HepG2 (cell line): ENCODE results near the gene KAZN. TPM values are rescaled to one million over a fixed set of nuclear protein-coding genes. Genes with fewer than 3 reads are reported as not detected.

ENCODE experiments used
- ATAC-seq: fragments of 200-7000 bp; cut with Tn5 transposase; 3 replicates; pipeline ENCODE4 v1.9.1; 2020; ENCODE audit warnings: mild to moderate bottlenecking, moderate library complexity
- BruUV-seq: library from RNA; stranded (reverse); fragments of 400-500 nt; replicated peaks from 2 replicates; lab custom pipeline; 2021; lab: Mats Ljungman, UMichigan
- CTCF ChIA-PET: fragments of 300-600 bp; formaldehyde crosslinking; extraction: SDS; loops from one replicate; lab custom pipeline; 2021; ENCODE audit warnings: low total read pairs, inconsistent platforms, low intra/inter-chr PET ratio; lab: Yijun Ruan, JAX
- POLR2A ChIA-PET: fragments of 350-600 bp; sonication (Branson Sonifier 250); formaldehyde crosslinking; loops from one replicate; lab custom pipeline; 2020; ENCODE audit warnings: antibody characterized with exemption, inconsistent platforms; lab: Yijun Ruan, JAX
- DNase-seq: peaks from one replicate; pipeline ENCODE4 v3.0.0-alpha.2; 2015; ENCODE audit warnings: low spot score
- FAIRE-seq: peaks from 3 replicates; lab custom pipeline; 2011; peaks lifted over from hg19 to GRCh38; lab: Jason Lieb, UNC
- H2AFZ ChIP-seq: one replicate; pipeline ENCODE4 v1.6.1; 2011; ENCODE audit warnings: low read length, inconsistent platforms
- H3K27ac ChIP-seq: fragments of 300-600 bp; 3 replicates; pipeline ENCODE4 v1.8.0; 2011; ENCODE audit warnings: mixed run types, mild to moderate bottlenecking, mixed read lengths, low read length, inconsistent platforms; ENCODE audit not compliant: insufficient read depth; ENCODE audit errors: extremely low read length
- H3K27me3 ChIP-seq, 2 experiments: fragments of 200-600 bp in 1 of 2; 2 replicates in 1 of 2; 3 replicates in 1 of 2; pipeline versions ENCODE4 v1.6.0 to v1.8.0; 2011; ENCODE audit warnings: low read length in 2 of 2, mild to moderate bottlenecking in 2 of 2, moderate library complexity in 2 of 2, inconsistent platforms in 1 of 2; ENCODE audit not compliant: insufficient read depth in 2 of 2, control insufficient read depth in 1 of 2
- H3K36me3 ChIP-seq, 2 experiments: fragments of 200-600 bp in 1 of 2; replicated peaks in 1 of 2; 2 replicates in 1 of 2; 3 replicates in 1 of 2; pipeline versions ENCODE4 v1.5.1 to v1.8.0; 2011; ENCODE audit warnings: low read length in 2 of 2, inconsistent platforms in 1 of 2; ENCODE audit not compliant: insufficient read depth in 2 of 2, control insufficient read depth in 1 of 2
- H3K4me1 ChIP-seq: 2 replicates; pipeline ENCODE4 v1.5.1; 2012; ENCODE audit warnings: low read length, inconsistent platforms; ENCODE audit not compliant: insufficient read depth
- H3K4me2 ChIP-seq: 2 replicates; pipeline ENCODE4 v1.6.0; 2011; ENCODE audit warnings: low read depth, low read length, inconsistent platforms
- H3K4me3 ChIP-seq, 3 experiments: fragments of 200-600 bp in 1 of 3; sonication (generic), shearing (Covaris generic) in 1 of 3; replicated peaks in 1 of 3; 2 replicates each; pipeline ENCODE4 v1.5.1; 2011 to 2016; ENCODE audit warnings: low read length in 3 of 3, inconsistent platforms in 2 of 3, low read depth in 2 of 3, mild to moderate bottlenecking in 2 of 3, control low read depth in 1 of 3, mixed read lengths in 1 of 3; ENCODE audit not compliant: insufficient read depth in 1 of 3
- H3K79me2 ChIP-seq: one replicate; pipeline ENCODE4 v1.6.1; 2011; ENCODE audit warnings: low read length, inconsistent platforms; ENCODE audit not compliant: insufficient read depth
- H3K9ac ChIP-seq: 2 replicates; pipeline ENCODE4 v1.6.0; 2011; ENCODE audit warnings: mild to moderate bottlenecking, low read depth, low read length, inconsistent platforms; ENCODE audit not compliant: insufficient read depth
- H3K9me3 ChIP-seq: 2 replicates; pipeline ENCODE4 v1.5.1; 2012; ENCODE audit warnings: mild to moderate bottlenecking, low read length
- H4K20me1 ChIP-seq: 2 replicates; pipeline ENCODE4 v1.6.0; 2011; ENCODE audit warnings: inconsistent platforms, mild to moderate bottlenecking, low read length, moderate library complexity; ENCODE audit not compliant: insufficient read depth
- ARNT2 ChIP-seq: sonication (generic); formaldehyde crosslinking; IDR thresholded peaks from 2 replicates; pipeline ENCODE4 v1.8.0; 2022; ENCODE audit warnings: mild to moderate bottlenecking, low read depth, missing genetic modification reagents, moderate library complexity
- BCL6 ChIP-seq: IDR thresholded peaks from 2 replicates; pipeline ENCODE4 v1.6.1; 2016; ENCODE audit warnings: missing genetic modification reagents, missing compliant biosample characterization
- GFI1 ChIP-seq: sonication (generic); formaldehyde crosslinking; IDR thresholded peaks from 2 replicates; pipeline ENCODE4 v1.5.0; 2020; ENCODE audit warnings: missing genetic modification reagents, mild to moderate bottlenecking, borderline replicate concordance
- HNRNPLL ChIP-seq: fragments of 200-400 bp; formaldehyde crosslinking; IDR thresholded peaks from 2 replicates; pipeline ENCODE4 v1.6.1; 2017; ENCODE audit warnings: mild to moderate bottlenecking, low read depth, low read length; ENCODE audit not compliant: poor library complexity, severe bottlenecking
- KDM2A ChIP-seq: sonication (generic); formaldehyde crosslinking; IDR thresholded peaks from 2 replicates; pipeline ENCODE4 v1.4.0; 2020; ENCODE audit warnings: low read depth, missing genetic modification reagents, borderline replicate concordance
- KDM4B ChIP-seq: sonication (generic); formaldehyde crosslinking; IDR thresholded peaks from 2 replicates; pipeline ENCODE4 v1.4.0; 2020; ENCODE audit warnings: missing genetic modification reagents
- SOX5 ChIP-seq: IDR thresholded peaks from 2 replicates; pipeline ENCODE4 v1.6.1; 2016; ENCODE audit warnings: borderline replicate concordance
- SOX6 ChIP-seq, 2 experiments: fragments of 450-650 bp in 1 of 2; sonication (generic) in 1 of 2; formaldehyde crosslinking in 1 of 2; IDR thresholded peaks; 2 replicates each; pipeline versions ENCODE4 v1.4.0 to v1.6.1; 2017 to 2020; ENCODE audit warnings: antibody characterized with exemption in 1 of 2, mild to moderate bottlenecking in 1 of 2, missing genetic modification reagents in 1 of 2
- SP5 ChIP-seq: IDR thresholded peaks from 2 replicates; pipeline ENCODE4 v1.6.1; 2016; ENCODE audit warnings: low read depth, borderline replicate concordance
- ZBTB38 ChIP-seq: sonication (generic); formaldehyde crosslinking; IDR thresholded peaks from 2 replicates; pipeline ENCODE4 v1.5.1; 2020; ENCODE audit warnings: mild to moderate bottlenecking, missing genetic modification reagents
- ZKSCAN5 ChIP-seq: sonication (generic); formaldehyde crosslinking; IDR thresholded peaks from 2 replicates; pipeline ENCODE4 v1.5.1; 2020; ENCODE audit warnings: mild to moderate bottlenecking, missing genetic modification reagents
- ZNF225 ChIP-seq: sonication (generic); formaldehyde crosslinking; IDR thresholded peaks from 2 replicates; pipeline ENCODE4 v1.4.0; 2020; ENCODE audit warnings: mild to moderate bottlenecking, missing genetic modification reagents
- ZNF687 ChIP-seq: sonication (generic); formaldehyde crosslinking; IDR thresholded peaks from 2 replicates; pipeline ENCODE4 v1.5.1; 2020; ENCODE audit warnings: mild to moderate bottlenecking, missing genetic modification reagents, moderate library complexity
- ZNF747 ChIP-seq: sonication (generic); formaldehyde crosslinking; IDR thresholded peaks from 2 replicates; pipeline ENCODE4 v1.8.1; 2023; ENCODE audit warnings: missing genetic modification reagents, mild to moderate bottlenecking, borderline replicate concordance
- whole genome bisulfite sequencing: methylation state at CpG from one replicate; pipeline ENCODE4 v1.1.6; 2017; ENCODE audit warnings: low lambda C conversion rate; 5-methylcytosine and 5-hydroxymethylcytosine counted together
- in situ Hi-C: cut with HindIII; loops from 2 replicates; pipeline ENCODE4 v1.10.0; 2017; ENCODE audit warnings: low pct_unique_long_range_greater_than_20kb; ENCODE audit not compliant: extremely low pct_ligation_motif_present
- intact Hi-C: fragments of 100-400 bp; cut with micrococcal nuclease; formaldehyde crosslinking; loops from one replicate; pipeline ENCODE4 v1.10.0; 2022; ENCODE audit not compliant: unreplicated experiment
- polyA plus RNA-seq, 8 experiments: library from polyadenylated mRNA; depleted of rRNA in 3 of 8; stranded (reverse) in 7 of 8; unstranded in 1 of 8; fragments of >200 nt; fragmentation: Illumina TruSeq in 4 of 8; extraction: Trizol in 4 of 8; gene quantifications; 2 replicates each; pipeline versions ENCODE4 v1.2.1 to v1.2.3, GENCODE V29; 2011 to 2016; ENCODE audit warnings: low read depth in 4 of 8, missing spikeins in 1 of 8, mixed read lengths in 1 of 8; ENCODE audit not compliant: insufficient read depth in 1 of 8
- total RNA-seq, 5 experiments: library from RNA; depleted of rRNA; stranded (reverse); fragments of >200 nt; fragmentation: Illumina TruSeq; extraction: Trizol; gene quantifications; 2 replicates each; pipeline ENCODE4 v1.2.3, GENCODE V29; 2016; ENCODE audit warnings: low read depth in 1 of 5
- TF ChIP-seq, protein P1 (sequence below): sonication (generic); formaldehyde crosslinking; IDR thresholded peaks from 2 replicates; pipeline ENCODE4 v1.4.0; 2020; ENCODE audit warnings: missing genetic modification reagents, borderline replicate concordance
- TF ChIP-seq, protein P2 (sequence below): sonication (generic); formaldehyde crosslinking; IDR thresholded peaks from 2 replicates; pipeline ENCODE4 v1.4.0; 2020; ENCODE audit warnings: mild to moderate bottlenecking, missing genetic modification reagents

The KAZN gene
- total and polyA plus RNA-seq, 2 of the 13 experiments (the other 11 are each of a cell fraction or from before 2014, with no cell fraction given) = 10.4 to 13.5 TPM

- peak overlapping the region; percentile 86 for H3K4me2 ChIP-seq
- H3K27me3 ChIP-seq = no peaks in the 10 kb centered on the region
- no TSS peak for BruUV-seq
- H3K36me3 ChIP-seq = peaks cover 0 to 11% of the 10 kb centered on the region in 2 experiments; a peak in 2 of 5 replicates
- in situ Hi-C loops (no loop called here), intact Hi-C loops (loop anchor here (5.0 kb wide), 1 partner anchor 33 kb away; no protein-coding TSS in a partner anchor)
- peaks cover 81% of the 10 kb centered on the region for H3K4me1 ChIP-seq
- DNase-seq (no peak), FAIRE-seq (no peak), ATAC-seq (peak; percentile 11; the same call in 2 of the 3 replicates)
- POLR2A ChIA-PET = interaction anchor here (1.2 to 3.9 kb wide), 4 partner anchors 14 to 44 kb away, joined by 3 to 33 read pairs (median 16); no protein-coding TSS in a partner anchor
- H3K79me2 ChIP-seq = peaks cover 73% of the 10 kb centered on the region
- CTCF ChIA-PET = interaction anchor here (1.2 to 2.7 kb wide), 2 partner anchors 26 to 44 kb away, joined by 3 to 10 read pairs; no protein-coding TSS in a partner anchor
- H3K27ac ChIP-seq = peak overlapping the region; percentile 69
- no peaks in the 10 kb centered on the region for H3K9me3 ChIP-seq
- peaks cover 33% of the 10 kb centered on the region; the same call in 1 of the 2 replicates for H4K20me1 ChIP-seq
- WGBS = 15% methylated on average over 10 of the region's 37 CpGs
- peak overlapping the region; percentile 69 to 83 (median 70) for H3K4me3 ChIP-seq
- peak overlapping the region; percentile 77 for H3K9ac ChIP-seq
- no peak overlapping the region for H2AFZ ChIP-seq
- peak; percentile 7; the same call in 1 of the 2 replicates for TF ChIP-seq ZNF687 (CRISPR knock-in tag)
- TF ChIP-seq SOX6 (IDR thresholded peaks at IDR 0.05) = no peak
- TF ChIP-seq SOX6 (CRISPR knock-in tag; IDR thresholded peaks at IDR 0.05) = peak; percentile 6; the same call in 1 of the 2 replicates
- TF ChIP-seq ARNT2 (CRISPR knock-in tag) = 0 out of 2 replicates have a peak, but pooled peaks have one; percentile 4
- no peak for TF ChIP-seq SOX5 (CRISPR knock-in tag)
- peak; percentile 26 for TF ChIP-seq HNRNPLL
- 0 out of 2 replicates have a peak, but pooled peaks have one; percentile 7 for TF ChIP-seq SP5 (CRISPR knock-in tag)
- no peak for TF ChIP-seq KDM4B
- TF ChIP-seq, protein P1, sequence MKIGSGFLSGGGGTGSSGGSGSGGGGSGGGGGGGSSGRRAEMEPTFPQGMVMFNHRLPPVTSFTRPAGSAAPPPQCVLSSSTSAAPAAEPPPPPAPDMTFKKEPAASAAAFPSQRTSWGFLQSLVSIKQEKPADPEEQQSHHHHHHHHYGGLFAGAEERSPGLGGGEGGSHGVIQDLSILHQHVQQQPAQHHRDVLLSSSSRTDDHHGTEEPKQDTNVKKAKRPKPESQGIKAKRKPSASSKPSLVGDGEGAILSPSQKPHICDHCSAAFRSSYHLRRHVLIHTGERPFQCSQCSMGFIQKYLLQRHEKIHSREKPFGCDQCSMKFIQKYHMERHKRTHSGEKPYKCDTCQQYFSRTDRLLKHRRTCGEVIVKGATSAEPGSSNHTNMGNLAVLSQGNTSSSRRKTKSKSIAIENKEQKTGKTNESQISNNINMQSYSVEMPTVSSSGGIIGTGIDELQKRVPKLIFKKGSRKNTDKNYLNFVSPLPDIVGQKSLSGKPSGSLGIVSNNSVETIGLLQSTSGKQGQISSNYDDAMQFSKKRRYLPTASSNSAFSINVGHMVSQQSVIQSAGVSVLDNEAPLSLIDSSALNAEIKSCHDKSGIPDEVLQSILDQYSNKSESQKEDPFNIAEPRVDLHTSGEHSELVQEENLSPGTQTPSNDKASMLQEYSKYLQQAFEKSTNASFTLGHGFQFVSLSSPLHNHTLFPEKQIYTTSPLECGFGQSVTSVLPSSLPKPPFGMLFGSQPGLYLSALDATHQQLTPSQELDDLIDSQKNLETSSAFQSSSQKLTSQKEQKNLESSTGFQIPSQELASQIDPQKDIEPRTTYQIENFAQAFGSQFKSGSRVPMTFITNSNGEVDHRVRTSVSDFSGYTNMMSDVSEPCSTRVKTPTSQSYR = peak; percentile 64; the same call in 1 of the 2 replicates
- TF ChIP-seq ZKSCAN5 (CRISPR knock-in tag) = no peak
- TF ChIP-seq ZNF747 (CRISPR knock-in tag) = no peak
- no peak for TF ChIP-seq BCL6
- 0 out of 2 replicates have a peak, but pooled peaks have one; percentile 14 for TF ChIP-seq GFI1
- TF ChIP-seq ZNF225 (CRISPR knock-in tag) = no peak
- TF ChIP-seq ZBTB38 (CRISPR knock-in tag) = no peak
- TF ChIP-seq KDM2A (CRISPR knock-in tag) = peak; percentile 35; the same call in 1 of the 2 replicates
- TF ChIP-seq, protein P2, sequence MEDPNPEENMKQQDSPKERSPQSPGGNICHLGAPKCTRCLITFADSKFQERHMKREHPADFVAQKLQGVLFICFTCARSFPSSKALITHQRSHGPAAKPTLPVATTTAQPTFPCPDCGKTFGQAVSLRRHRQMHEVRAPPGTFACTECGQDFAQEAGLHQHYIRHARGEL (CRISPR knock-in tag) = no peak
Measured at GRCh38 chr1:15154480-15155036, 556.1 kb downstream of the KAZN start.
